Heart left ventricle (tissue), 16 donors: ENCODE results near the gene HOXB1. TPM values are rescaled to one million over a fixed set of nuclear protein-coding genes. Genes with fewer than 3 reads are reported as not detected.
A peak's percentile ranks its signal among the peaks of the same experiment; 100 is the strongest.

ENCODE experiments used
- ATAC-seq, 4 donors: fragments of 200-7000 bp; cut with Tn5 transposase; one replicate each; pipeline ENCODE4 v1.9.1; 2020 to 2022; ENCODE audit warnings: moderate library complexity in 4 of 4, mild to moderate bottlenecking in 3 of 4, moderate number of reproducible peaks in 1 of 4
- DNase-seq, 5 donors: peaks; one replicate each; pipeline ENCODE4 v3.0.0-alpha.2; 2020
- H3K27ac ChIP-seq, 12 donors: fragments of 200-600 bp; sonication (generic) in 4 of 12; one replicate each; pipeline versions ENCODE4 v1.5.0 to v1.8.0; 2016 to 2022; ENCODE audit warnings: mild to moderate bottlenecking in 2 of 12
- H3K27me3 ChIP-seq, 9 donors: fragments of 200-600 bp; sonication (generic) in 2 of 9; one replicate each; pipeline versions ENCODE4 v1.5.1 to v1.8.0; 2016 to 2022; ENCODE audit warnings: mild to moderate bottlenecking in 3 of 9
- H3K36me3 ChIP-seq, 9 donors: fragments of 200-600 bp; sonication (generic) in 2 of 9; one replicate each; pipeline versions ENCODE4 v1.5.0 to v1.8.0; 2018 to 2022; ENCODE audit warnings: mild to moderate bottlenecking in 2 of 9
- H3K4me1 ChIP-seq, 12 donors: fragments of 200-600 bp; sonication (generic) in 4 of 12; one replicate each; pipeline versions ENCODE4 v1.5.0 to v1.8.0; 2016 to 2022; ENCODE audit warnings: mild to moderate bottlenecking in 3 of 12
- H3K4me3 ChIP-seq, 12 donors: fragments of 200-600 bp; sonication (generic) in 4 of 12; one replicate each; pipeline versions ENCODE4 v1.5.0 to v1.8.0; 2017 to 2022; ENCODE audit warnings: mild to moderate bottlenecking in 9 of 12, moderate library complexity in 4 of 12
- H3K9me3 ChIP-seq, 12 donors: fragments of 200-600 bp; sonication (generic) in 4 of 12; one replicate each; pipeline versions ENCODE4 v1.5.0 to v1.8.0; 2016 to 2022; ENCODE audit warnings: mild to moderate bottlenecking in 1 of 12
- CTCF ChIP-seq, 12 donors: fragments of 200-600 bp; sonication (generic) in 4 of 12; IDR thresholded peaks; one replicate each; pipeline versions ENCODE4 v1.5.0 to v1.8.0; 2018 to 2022; ENCODE audit warnings: antibody characterized with exemption in 12 of 12, mild to moderate bottlenecking in 5 of 12
- POLR2A ChIP-seq, 2 donors: fragments of 450-650 bp; IDR thresholded peaks; one replicate each; pipeline ENCODE4 v1.6.1; 2017; ENCODE audit warnings: antibody characterized with exemption in 2 of 2, mild to moderate bottlenecking in 2 of 2, moderate library complexity in 2 of 2
- WGBS, 4 donors: extraction: QIAGEN DNeasy Blood & Tissue Kit in 2 of 4; methylation state at CpG; one replicate each; pipeline versions ENCODE4 v1.1.5 to v1.1.7; 2013 to 2018; 5-methylcytosine and 5-hydroxymethylcytosine counted together
- intact Hi-C, 10 donors: fragments of 100-400 bp; cut with DNase I; formaldehyde crosslinking; loops; one replicate each; pipeline versions ENCODE4 v1.11.1 to v1.14.2; 2022
- polyA plus RNA-seq, 2 donors: library from polyadenylated mRNA; stranded (reverse); fragments of 200-250 nt; gene quantifications; one replicate each; pipeline ENCODE4 v1.2.3, GENCODE V29; 2013
- total RNA-seq, 9 donors: library from RNA; depleted of rRNA in 2 of 9; stranded (reverse); fragments of >200 nt in 2 of 9; fragmentation: NEBNext Ultra II Directional in 3 of 9; extraction: Animal tissue kit (Norgen Biotek cat#: 25700) in 3 of 9; gene quantifications; one replicate each; pipeline versions ENCODE4 v1.1.0 to v1.2.4, GENCODE V29; 2016 to 2023
- donor health status: ischemic (EF 13 %, LVEDD 7.1; RV severe dilation, severe dysfunction).
- donor health status: healthy with polysubstance abuse.
- donor health status: DM: no; HTN: yes; CAD: no.
- donor health status: DM: no; HTN: no; CAD: no.
- donor health status: ischemic (EF 25% LVEDD 6.9; RV normal size, moderate dysfunction).
- donor health status: ischemic (EF 25% LVEDD 5.7; RV mildly dilated, moderate dysfunction).
- donor health status: healthy.
- donor health status: DM: yes; HTN: yes; CAD: no.
- donor health status: ischemic (EF 35%, LVEDD 5.7; RV mildly dilated, moderate dysfunction).
- donor health status: nonischemic (EF 11% LVEDD 7.7; RV severe dilation, severe dysfunction).
- donor health status: DM: yes; HTN: yes; CAD: no.
- donor health status: PGD.
- donor health status: ischemic (EF 29% LVEDD 5.4; RV normal size, mild dysfunction).
- donor health status: nonischemic (EF 23%, LVEDD 6.1; RV moderate dilation, normal function).

HOXB1 gene
- total and polyA plus RNA-seq, 11 donors = not detected

- ATAC-seq = no peak
- H3K4me3 ChIP-seq = no peak overlapping the region
- no peaks in the 10 kb centered on the region for H3K9me3 ChIP-seq
- 36 to 62% (median 45%) methylated on average over 8 of the region's 8 CpGs for WGBS, 4 donors
- H3K27me3 ChIP-seq = peaks cover 39 to 100% (median 92%) of the 10 kb centered on the region in 9 donors
- intact Hi-C loops = loop anchor here in 3 of 10 donors (5.0 kb wide), 1 partner anchor 32 kb away; no protein-coding TSS in a partner anchor
- no peak for DNase-seq
- no peak for TF ChIP-seq CTCF (IDR thresholded peaks at IDR 0.05)
- TF ChIP-seq POLR2A (IDR thresholded peaks at IDR 0.05) = no peak
- H3K27ac ChIP-seq = peak overlapping the region in 1 of 12 donors; percentile 97
- H3K36me3 ChIP-seq = no peaks in the 10 kb centered on the region
- H3K4me1 ChIP-seq = peaks cover 0 to 28% (median 0%) of the 10 kb centered on the region in 12 donors
Observed at GRCh38 chr17:48574505-48575065, 43.8 kb upstream of the HOXB1 start.

- DNase-seq = no peak
- H3K9me3 ChIP-seq = no peaks in the 10 kb centered on the region
- no peak for ATAC-seq
- H3K36me3 ChIP-seq = no peaks in the 10 kb centered on the region
- intact Hi-C loops = no loop called here
- peaks cover 0 to 27% (median 0%) of the 10 kb centered on the region in 12 donors for H3K4me1 ChIP-seq
- peak overlapping the region in 1 of 12 donors; percentile 97 for H3K27ac ChIP-seq
- WGBS, 4 donors = 61 to 86% (median 73%) methylated on average over 1 of the region's 1 CpG
- no peak overlapping the region for H3K4me3 ChIP-seq
- TF ChIP-seq POLR2A (IDR thresholded peaks at IDR 0.05) = no peak
- no peak for TF ChIP-seq CTCF (IDR thresholded peaks at IDR 0.05)
- peaks cover 22 to 100% (median 96%) of the 10 kb centered on the region in 9 donors for H3K27me3 ChIP-seq
Observed at GRCh38 chr17:48571826-48572417, 41.1 kb upstream of the HOXB1 start.

GRCh38 chr17:48571024-48571818 lies 40.4 kb upstream of the HOXB1 start:
- TF ChIP-seq CTCF (IDR thresholded peaks at IDR 0.05) (no peak), POLR2A (IDR thresholded peaks at IDR 0.05) (no peak)
- DNase-seq (no peak), ATAC-seq (no peak)
- Histone ChIP-seq H3K4me3 (no peak overlapping the region), H3K4me1 (peaks cover 0 to 26% (median 0%) of the 10 kb centered on the region in 12 donors), H3K9me3 (no peaks in the 10 kb centered on the region), H3K27me3 (peaks cover 16 to 100% (median 96%) of the 10 kb centered on the region in 9 donors), H3K36me3 (no peaks in the 10 kb centered on the region), H3K27ac (peak overlapping the region in 2 of 12 donors; percentile 11 to 97)
- intact Hi-C loops = no loop called here
- 28 to 56% (median 36%) methylated on average over 26 of the region's 26 CpGs for WGBS, 4 donors
